T-helper 1 cell treated with Interleukin-12 subunit alpha and Interleukin-12 subunit beta and Interleukin-4 antibody, amounts not matched to agents 30 μg/mL and 1 μg/mL, for 36 hours (primary cell): ENCODE results near the gene SNX19.
"Not testable (repeated sequence)": the region's sequence is repeated elsewhere in the genome, so short reads cannot be mapped to it uniquely, and the experiment has no call there.

Source experiments
- H3K27ac Mint-ChIP-seq: one replicate; pipeline ENCODE4 v1.8.0; 2021; ENCODE audit warnings: mild to moderate bottlenecking, mixed read lengths
- H3K27me3 Mint-ChIP-seq: one replicate; pipeline ENCODE4 v1.8.0; 2021; ENCODE audit warnings: low read depth, mixed read lengths
- H3K36me3 Mint-ChIP-seq: one replicate; pipeline ENCODE4 v1.8.0; 2021; ENCODE audit warnings: low read depth, mixed read lengths
- H3K4me1 Mint-ChIP-seq: one replicate; pipeline ENCODE4 v1.8.0; 2021; ENCODE audit warnings: low read depth, mixed read lengths
- H3K4me3 Mint-ChIP-seq: one replicate; pipeline ENCODE4 v1.8.0; 2021; ENCODE audit warnings: mild to moderate bottlenecking, moderate library complexity, mixed read lengths
- H3K9me3 Mint-ChIP-seq: one replicate; pipeline ENCODE4 v1.8.0; 2021; ENCODE audit warnings: mixed read lengths

SNX19 gene

DNA sequence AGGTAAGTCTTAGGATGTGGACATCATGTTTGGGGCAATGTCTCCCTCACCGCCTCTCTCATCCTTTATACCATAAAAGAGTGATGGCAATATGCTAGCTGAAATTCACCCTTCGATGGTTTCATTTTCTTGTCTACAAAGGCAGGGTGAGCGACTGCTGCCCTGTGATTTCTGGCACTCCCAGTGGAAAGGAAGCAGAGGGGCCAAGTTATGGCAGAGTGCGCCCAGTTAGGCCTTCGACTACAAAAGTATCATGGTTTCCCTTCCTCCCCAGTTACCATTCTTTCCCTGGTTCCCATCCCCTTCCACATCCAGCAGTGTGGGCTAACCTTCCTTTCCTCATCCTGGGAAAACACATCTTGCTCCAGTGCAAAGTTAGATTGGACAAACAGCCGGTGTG, 43.8 kb downstream of the SNX19 start:
- Mint-ChIP-seq H3K36me3 (peaks cover 39% of the 10 kb centered on the region), H3K27ac (no peak overlapping the region), H3K4me1 (no peaks in the 10 kb centered on the region), H3K9me3 (no peaks in the 10 kb centered on the region), H3K4me3 (no peak overlapping the region), H3K27me3 (no peaks in the 10 kb centered on the region)

DNA sequence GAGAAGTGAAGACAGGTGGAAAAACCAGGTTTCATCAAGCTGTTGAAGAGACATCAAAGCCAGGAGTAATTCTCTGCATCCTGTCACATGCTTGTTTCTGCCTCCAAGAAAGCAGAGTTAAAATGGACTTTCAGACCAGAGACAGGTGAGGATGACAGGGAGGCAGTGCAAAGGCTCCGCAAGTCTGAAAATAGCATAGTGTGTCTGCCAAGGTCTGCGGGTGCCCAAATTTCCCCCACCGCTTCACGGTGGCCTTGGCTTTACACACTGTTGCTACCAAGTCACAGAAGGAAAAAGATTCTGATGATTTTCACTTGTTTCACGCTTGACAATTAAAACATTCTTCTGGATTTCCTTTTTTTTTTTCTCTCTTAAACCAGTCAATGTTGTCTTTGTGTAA, 44.2 kb downstream of the SNX19 start:
- Mint-ChIP-seq H3K27ac (no peak overlapping the region), H3K9me3 (no peaks in the 10 kb centered on the region), H3K36me3 (peaks cover 35% of the 10 kb centered on the region), H3K27me3 (no peaks in the 10 kb centered on the region), H3K4me1 (no peaks in the 10 kb centered on the region), H3K4me3 (no peak overlapping the region)

DNA sequence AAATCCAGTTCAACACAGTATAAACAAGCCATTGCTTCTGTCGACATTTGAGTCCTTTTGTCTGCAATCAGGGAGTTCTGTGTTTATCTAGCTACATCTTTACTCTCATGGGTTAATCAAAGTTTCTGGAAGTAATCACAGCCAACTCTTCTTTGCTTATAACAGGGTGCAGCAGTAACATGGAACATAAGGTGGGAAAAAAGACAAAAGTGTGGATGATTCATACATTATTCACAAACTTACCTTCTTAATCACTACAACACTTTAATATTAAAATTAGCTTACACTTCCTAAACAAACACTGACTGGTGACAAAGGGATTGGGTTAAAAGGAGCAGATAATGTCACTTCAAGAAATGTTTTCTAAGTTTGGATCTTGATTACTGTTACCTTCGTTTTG, 44.7 kb downstream of the SNX19 start:
- H3K27me3 Mint-ChIP-seq = no peaks in the 10 kb centered on the region
- peaks cover 34% of the 10 kb centered on the region for H3K36me3 Mint-ChIP-seq
- H3K27ac Mint-ChIP-seq = no peak overlapping the region
- no peaks in the 10 kb centered on the region for H3K4me1 Mint-ChIP-seq
- no peaks in the 10 kb centered on the region for H3K9me3 Mint-ChIP-seq
- H3K4me3 Mint-ChIP-seq = no peak overlapping the region

DNA sequence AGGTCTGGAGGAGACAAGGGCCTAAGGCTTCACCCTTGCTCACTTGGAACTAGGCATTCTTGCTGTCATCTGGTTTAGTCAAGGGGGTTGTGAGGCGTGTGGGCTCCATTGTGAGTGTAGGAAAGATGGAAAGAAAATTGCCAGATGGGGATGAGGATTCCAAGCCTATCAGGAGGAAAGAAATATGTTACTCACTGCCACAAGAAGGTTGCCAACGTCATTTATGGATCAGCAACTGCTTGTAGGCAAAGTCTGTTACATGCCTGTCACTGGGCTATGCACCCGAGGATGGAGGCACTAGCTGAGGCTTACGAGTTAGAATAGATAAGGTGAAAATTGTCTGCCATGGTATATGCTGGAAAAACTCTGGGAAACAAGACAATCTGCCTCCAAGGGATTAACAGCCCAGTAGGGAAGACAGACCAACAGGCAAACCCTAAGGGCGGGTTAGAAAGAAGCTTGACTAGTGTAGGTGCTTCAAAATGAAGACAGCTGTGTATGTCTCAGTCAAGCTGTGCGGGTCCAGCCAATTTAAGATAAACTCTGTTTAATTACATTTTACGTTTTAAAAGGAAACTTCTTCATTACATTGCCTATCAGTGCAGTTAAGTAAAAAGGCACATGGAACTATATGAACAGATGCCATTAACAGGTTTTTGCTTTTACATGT, 47.4 kb downstream of the SNX19 start:
- no peaks in the 10 kb centered on the region for H3K4me1 Mint-ChIP-seq
- H3K27me3 Mint-ChIP-seq = no peaks in the 10 kb centered on the region
- H3K9me3 Mint-ChIP-seq = no peaks in the 10 kb centered on the region
- no peak overlapping the region for H3K4me3 Mint-ChIP-seq
- H3K27ac Mint-ChIP-seq = no peak overlapping the region
- H3K36me3 Mint-ChIP-seq = peaks cover 26% of the 10 kb centered on the region

DNA sequence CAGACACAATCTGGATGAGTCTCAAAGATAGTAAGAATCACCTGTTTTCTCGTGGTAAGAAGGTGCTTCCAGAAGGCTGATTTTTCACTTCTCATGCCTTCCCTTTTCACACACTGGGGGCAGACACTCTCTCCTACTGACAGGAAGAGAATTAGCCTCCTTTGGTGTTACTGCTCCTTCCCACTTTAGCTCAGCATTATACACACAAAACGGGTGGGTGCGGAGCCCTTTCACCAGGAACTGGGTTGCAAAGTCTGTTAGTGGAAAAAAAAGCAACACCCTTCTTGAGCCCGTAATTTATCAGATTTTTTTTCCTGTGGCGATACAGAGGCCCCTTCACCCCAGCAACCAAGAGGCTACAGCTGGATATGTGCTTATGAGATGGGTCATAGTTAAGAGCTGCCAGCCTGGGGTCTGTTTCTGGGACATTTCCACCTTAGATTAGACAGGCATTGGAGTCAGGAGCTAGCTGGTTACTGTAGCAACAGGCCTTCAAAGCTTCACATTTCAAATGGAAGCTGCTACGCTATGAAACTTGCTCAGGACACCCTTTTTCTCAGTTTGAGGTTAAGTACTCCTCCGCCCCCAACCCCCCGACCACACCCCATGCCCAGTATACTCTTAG, 48.1 kb downstream of the SNX19 start:
- no peaks in the 10 kb centered on the region for H3K27me3 Mint-ChIP-seq
- no peak overlapping the region for H3K27ac Mint-ChIP-seq

GRCh38 chr11:130866831-130867230, 49.4 kb downstream of the SNX19 start:
- no peaks in the 10 kb centered on the region for H3K9me3 Mint-ChIP-seq
- no peaks in the 10 kb centered on the region for H3K27me3 Mint-ChIP-seq
- H3K27ac Mint-ChIP-seq = no peak overlapping the region
- peaks cover 13% of the 10 kb centered on the region for H3K36me3 Mint-ChIP-seq
- H3K4me1 Mint-ChIP-seq = peaks cover under 1% of the 10 kb centered on the region
- H3K4me3 Mint-ChIP-seq = no peak overlapping the region

More for the DNA sequence above, 48.1 kb downstream of the SNX19 start:
- Mint-ChIP-seq H3K4me3 (no peak overlapping the region), H3K36me3 (peaks cover 20% of the 10 kb centered on the region), H3K9me3 (no peaks in the 10 kb centered on the region), H3K4me1 (no peaks in the 10 kb centered on the region)

GRCh38 chr11:130865774-130866114, 50.5 kb downstream of the SNX19 start:
- Mint-ChIP-seq H3K9me3 (no peaks in the 10 kb centered on the region), H3K4me3 (no peak overlapping the region), H3K36me3 (peaks cover 3% of the 10 kb centered on the region), H3K4me1 (peaks cover 2% of the 10 kb centered on the region), H3K27me3 (no peaks in the 10 kb centered on the region), H3K27ac (no peak overlapping the region)

GRCh38 chr11:130865091-130865773, 51.0 kb downstream of the SNX19 start:
- H3K27ac Mint-ChIP-seq = no peak overlapping the region
- no peaks in the 10 kb centered on the region for H3K9me3 Mint-ChIP-seq
- H3K27me3 Mint-ChIP-seq = no peaks in the 10 kb centered on the region
- H3K36me3 Mint-ChIP-seq = peaks cover 1% of the 10 kb centered on the region
- H3K4me3 Mint-ChIP-seq = no peak overlapping the region
- peaks cover 2% of the 10 kb centered on the region for H3K4me1 Mint-ChIP-seq

GRCh38 chr11:130861902-130862860, 54.1 kb downstream of the SNX19 start:
- H3K4me3 Mint-ChIP-seq = no peak overlapping the region
- no peaks in the 10 kb centered on the region for H3K36me3 Mint-ChIP-seq
- H3K27ac Mint-ChIP-seq = no peak overlapping the region
- H3K9me3 Mint-ChIP-seq = no peaks in the 10 kb centered on the region
- peaks cover 6% of the 10 kb centered on the region for H3K27me3 Mint-ChIP-seq
- H3K4me1 Mint-ChIP-seq = peaks cover 2% of the 10 kb centered on the region

GRCh38 chr11:130861283-130861682, 55.0 kb downstream of the SNX19 start:
- Mint-ChIP-seq H3K4me1 (peaks cover 2% of the 10 kb centered on the region), H3K27ac (no peak overlapping the region), H3K27me3 (peaks cover 11% of the 10 kb centered on the region), H3K9me3 (peaks cover 2% of the 10 kb centered on the region), H3K4me3 (no peak overlapping the region), H3K36me3 (no peaks in the 10 kb centered on the region)

- Mint-ChIP-seq H3K4me1 (peaks cover 2% of the 10 kb centered on the region), H3K27ac (no peak overlapping the region), H3K9me3 (peaks cover 3% of the 10 kb centered on the region), H3K27me3 (peaks cover 14% of the 10 kb centered on the region), H3K36me3 (no peaks in the 10 kb centered on the region), H3K4me3 (no peak overlapping the region)
Measured at GRCh38 chr11:130859886-130860285, 56.4 kb downstream of the SNX19 start.

DNA sequence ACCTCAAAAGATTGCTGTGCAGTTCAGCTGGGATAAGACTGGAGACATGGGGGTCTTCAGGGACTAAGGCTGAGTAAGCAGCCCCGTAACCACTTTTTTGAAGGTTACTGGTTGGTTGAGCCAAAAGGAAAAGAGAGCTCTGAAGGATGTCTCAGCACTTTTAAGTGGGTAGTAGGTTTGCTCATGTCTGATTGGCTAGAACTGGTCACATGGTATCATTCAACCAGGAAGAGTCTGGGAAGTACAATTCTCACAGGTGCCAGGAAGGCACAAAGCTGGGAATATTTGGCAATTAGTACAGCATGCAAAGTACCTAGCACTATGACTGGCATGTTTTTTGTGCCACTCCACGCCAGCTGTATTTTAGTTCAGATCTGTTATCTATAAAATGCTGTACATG, 58.1 kb downstream of the SNX19 start:
- Mint-ChIP-seq H3K4me3 (no peak overlapping the region), H3K4me1 (peaks cover 2% of the 10 kb centered on the region), H3K27me3 (peaks cover 18% of the 10 kb centered on the region), H3K36me3 (no peaks in the 10 kb centered on the region), H3K9me3 (peaks cover 3% of the 10 kb centered on the region), H3K27ac (no peak overlapping the region)

- H3K4me1 Mint-ChIP-seq = not testable (repeated sequence)
Measured at GRCh38 chr11:130855707-130856106, 60.6 kb downstream of the SNX19 start.

GRCh38 chr11:130854483-130854882, 61.8 kb downstream of the SNX19 start:
- Mint-ChIP-seq H3K9me3 (peaks cover 3% of the 10 kb centered on the region), H3K27me3 (peaks cover 18% of the 10 kb centered on the region), H3K36me3 (no peaks in the 10 kb centered on the region), H3K4me1 (no peaks in the 10 kb centered on the region), H3K27ac (no peak overlapping the region), H3K4me3 (no peak overlapping the region)

More at GRCh38 chr11:130855707-130856106, 60.6 kb downstream of the SNX19 start:
- not testable (repeated sequence) for H3K9me3 Mint-ChIP-seq, H3K36me3 Mint-ChIP-seq, H3K4me3 Mint-ChIP-seq, H3K27ac Mint-ChIP-seq
- peaks cover 18% of the 10 kb centered on the region for H3K27me3 Mint-ChIP-seq
